H1 (cell line): Measurements from ENCODE around the gene DEDD. TPM values are rescaled to one million over a fixed set of nuclear protein-coding genes. Genes with fewer than 3 reads are reported as not detected.

Experiments used
- CBX5 ChIP-seq: fragments of 300-800, 300-1000 bp; sonication (generic); IDR thresholded peaks from 2 replicates; pipeline ENCODE4 v1.7.1; 2016; ENCODE audit warnings: antibody characterized with exemption, low read length, low read depth
- EZH2 ChIP-seq: fragments of 200-600 bp; sonication (generic); IDR thresholded peaks from 2 replicates; pipeline ENCODE4 v1.7.1; 2012; ENCODE audit warnings: low read depth, mild to moderate bottlenecking, moderate library complexity, low read length, inconsistent platforms; ENCODE audit not compliant: severe bottlenecking
- NANOG ChIP-seq: IDR thresholded peaks from 2 replicates; pipeline ENCODE4 v1.6.1; 2011; ENCODE audit warnings: low read length, low read depth, mild to moderate bottlenecking, inconsistent platforms; ENCODE audit not compliant: insufficient read depth, poor library complexity, severe bottlenecking
- RAD21 ChIP-seq, 2 experiments: IDR thresholded peaks in 1 of 2; conservative IDR thresholded peaks in 1 of 2; 2 replicates each; pipeline ENCODE4 v1.6.1; 2011; ENCODE audit warnings: low read depth in 2 of 2, low read length in 2 of 2, improper control_type of control experiment in 1 of 2, inconsistent platforms in 1 of 2, mild to moderate bottlenecking in 1 of 2, moderate library complexity in 1 of 2
- SIRT6 ChIP-seq: IDR thresholded peaks from one replicate; pipeline ENCODE4 v1.7.1; 2012; ENCODE audit warnings: low read length, inconsistent platforms
- SP2 ChIP-seq: IDR thresholded peaks from 2 replicates; pipeline ENCODE4 v1.6.1; 2012; ENCODE audit warnings: mild to moderate bottlenecking, low read length, inconsistent platforms
- polyA plus RNA-seq, 7 experiments: library from polyadenylated mRNA; depleted of rRNA in 3 of 7; stranded (reverse) in 5 of 7; unstranded in 2 of 7; fragments of >200 nt in 5 of 7; fragments of 200-250 nt in 2 of 7; gene quantifications; 1 replicate in 5 of 7; 2 replicates in 1 of 7; 4 replicates in 1 of 7; pipeline versions ENCODE4 v1.2.1 to v1.2.3, GENCODE V29; 2011 to 2013; ENCODE audit warnings: missing spikeins in 2 of 7, mixed read lengths in 2 of 7
- total RNA-seq: library from RNA; stranded (reverse); fragmentation: NEBNext Ultra II Directional; extraction: Animal tissue kit (Norgen Biotek cat#: 25700); gene quantifications from 2 replicates; pipeline ENCODE4 v1.2.1, GENCODE V29; 2021

The DEDD gene
- total and polyA plus RNA-seq, 2 of the 8 experiments (the other 6 are each of a cell fraction or from before 2014, with no cell fraction given) = 42.6 to 55.9 TPM

DNA sequence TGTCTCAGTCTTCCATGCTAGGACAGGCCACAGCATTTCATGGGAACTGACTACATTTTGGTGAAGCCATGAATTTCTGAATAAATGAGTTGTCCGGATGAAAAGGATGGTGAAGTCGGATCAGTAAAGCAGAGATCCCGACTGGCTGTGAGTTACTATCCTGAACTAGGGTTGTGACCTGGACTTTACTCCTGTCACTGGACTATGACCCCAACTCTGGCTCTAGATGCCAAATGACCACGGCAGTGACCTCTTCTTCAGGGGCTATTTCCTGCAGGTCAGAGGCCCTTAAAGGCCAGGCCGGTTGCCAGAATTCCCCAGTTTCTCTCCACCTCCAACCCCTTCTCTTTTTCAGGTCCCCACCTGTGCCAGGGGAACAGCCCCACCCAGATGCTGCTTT is 41.4 kb downstream of the DEDD start (continued):
- no peak for TF ChIP-seq NANOG
- no peak for TF ChIP-seq SP2
- TF ChIP-seq SIRT6 = no peak
- TF ChIP-seq EZH2 = no peak
- TF ChIP-seq CBX5 = no peak
- no peak for TF ChIP-seq RAD21 (IDR thresholded peaks at IDR 0.05 in 1 of 2, conservative IDR thresholded peaks at IDR 0.05 in 1 of 2; ENCODE audit: low read depth in 2 of 2, low read length in 2 of 2)
